ENCODE data around the gene MUC5AC. TPM values are rescaled to one million over a fixed set of nuclear protein-coding genes. Genes with fewer than 3 reads are reported as not detected.
"Not testable (repeated sequence)": the region's sequence is repeated elsewhere in the genome, so short reads cannot be mapped to it uniquely, and the experiment has no call there.

Gene MUC5AC
- polyA plus RNA-seq, 4 donors, result 0.06 to 0.13 TPM; not detected in 2

- no peak for FAIRE-seq
- H3K4me3 ChIP-seq (ENCODE audit: low read depth in 1 of 3, low read length in 3 of 3), result no peak overlapping the region
- H3K9me3 ChIP-seq (ENCODE audit: control insufficient read depth in 2 of 2, insufficient read depth in 1 of 2, low read depth in 1 of 2, low read length in 1 of 2), result peaks cover 0 to 13% of the 10 kb centered on the region in 2 donors
- H3K27ac ChIP-seq (ENCODE audit: low read depth in 1 of 3, low read length in 2 of 3), result no peak overlapping the region
- 86 to 90% (median 88%) methylated on average over 22 to 23 of the region's 23 CpGs for WGBS, 3 donors
- no peak for DNase-seq
- peaks cover 0 to 3% (median 0%) of the 10 kb centered on the region in 3 donors for H3K36me3 ChIP-seq (ENCODE audit: control insufficient read depth in 3 of 3, insufficient read depth in 2 of 3, low read depth in 1 of 3, low read length in 3 of 3)
- H3K27me3 ChIP-seq (ENCODE audit: control insufficient read depth in 3 of 3, insufficient read depth in 3 of 3, low read length in 3 of 3), result no peaks in the 10 kb centered on the region
- no peaks in the 10 kb centered on the region for H3K4me1 ChIP-seq (ENCODE audit: control insufficient read depth in 3 of 3, insufficient read depth in 2 of 3, low read depth in 1 of 3, low read length in 2 of 3)
These were observed 81.9 kb downstream of the MUC5AC start for GRCh38 chr11:1239596-1240205.

- H3K4me3 ChIP-seq (ENCODE audit: low read depth in 1 of 3, low read length in 3 of 3), result no peak overlapping the region
- H3K4me1 ChIP-seq (ENCODE audit: control insufficient read depth in 3 of 3, insufficient read depth in 2 of 3, low read depth in 1 of 3, low read length in 2 of 3), result no peaks in the 10 kb centered on the region
- no peaks in the 10 kb centered on the region for H3K27me3 ChIP-seq (ENCODE audit: control insufficient read depth in 3 of 3, insufficient read depth in 3 of 3, low read length in 3 of 3)
- peaks cover 0 to 3% (median 0%) of the 10 kb centered on the region in 3 donors for H3K36me3 ChIP-seq (ENCODE audit: control insufficient read depth in 3 of 3, insufficient read depth in 2 of 3, low read depth in 1 of 3, low read length in 3 of 3)
- FAIRE-seq, result no peak
- H3K27ac ChIP-seq (ENCODE audit: low read depth in 1 of 3, low read length in 2 of 3), result no peak overlapping the region
- no peak for DNase-seq
- peaks cover 0 to 13% of the 10 kb centered on the region in 2 donors for H3K9me3 ChIP-seq (ENCODE audit: control insufficient read depth in 2 of 2, insufficient read depth in 1 of 2, low read depth in 1 of 2, low read length in 1 of 2)
- WGBS, 3 donors, result 91 to 92% (median 91%) methylated on average over 23 to 25 of the region's 25 CpGs
These were observed 83.0 kb downstream of the MUC5AC start for GRCh38 chr11:1240771-1241170.

GRCh38 chr11:1241706-1242105 lies 84.0 kb downstream of the MUC5AC start:
- Histone ChIP-seq H3K4me3 (ENCODE audit: low read depth in 1 of 3, low read length in 3 of 3) (no peak overlapping the region), H3K36me3 (ENCODE audit: control insufficient read depth in 3 of 3, insufficient read depth in 2 of 3, low read depth in 1 of 3, low read length in 3 of 3) (peaks cover 0 to 3% (median 0%) of the 10 kb centered on the region in 3 donors), H3K27me3 (ENCODE audit: control insufficient read depth in 3 of 3, insufficient read depth in 3 of 3, low read length in 3 of 3) (no peaks in the 10 kb centered on the region), H3K27ac (ENCODE audit: low read depth in 1 of 3, low read length in 2 of 3) (no peak overlapping the region), H3K9me3 (ENCODE audit: control insufficient read depth in 2 of 2, insufficient read depth in 1 of 2, low read depth in 1 of 2, low read length in 1 of 2) (peaks cover 0 to 13% of the 10 kb centered on the region in 2 donors), H3K4me1 (ENCODE audit: control insufficient read depth in 3 of 3, insufficient read depth in 2 of 3, low read depth in 1 of 3, low read length in 2 of 3) (no peaks in the 10 kb centered on the region)
- FAIRE-seq, result no peak
- DNase-seq, result no peak
- WGBS, 3 donors, result 92 to 95% (median 94%) methylated on average over 19 to 20 of the region's 20 CpGs

GRCh38 chr11:1242289-1242688 lies 84.5 kb downstream of the MUC5AC start:
- DNase-seq, result no peak
- FAIRE-seq, result no peak
- Histone ChIP-seq H3K36me3 (ENCODE audit: control insufficient read depth in 3 of 3, insufficient read depth in 2 of 3, low read depth in 1 of 3, low read length in 3 of 3) (peaks cover 0 to 3% (median 0%) of the 10 kb centered on the region in 3 donors), H3K4me1 (ENCODE audit: control insufficient read depth in 3 of 3, insufficient read depth in 2 of 3, low read depth in 1 of 3, low read length in 2 of 3) (no peaks in the 10 kb centered on the region), H3K27me3 (ENCODE audit: control insufficient read depth in 3 of 3, insufficient read depth in 3 of 3, low read length in 3 of 3) (no peaks in the 10 kb centered on the region), H3K9me3 (ENCODE audit: control insufficient read depth in 2 of 2, insufficient read depth in 1 of 2, low read depth in 1 of 2, low read length in 1 of 2) (peaks cover 0 to 13% of the 10 kb centered on the region in 2 donors), H3K4me3 (ENCODE audit: low read depth in 1 of 3, low read length in 3 of 3) (no peak overlapping the region), H3K27ac (ENCODE audit: low read depth in 1 of 3, low read length in 2 of 3) (no peak overlapping the region)
- 92 to 94% (median 92%) methylated on average over 18 to 20 of the region's 20 CpGs for WGBS, 3 donors

- H3K27ac ChIP-seq (ENCODE audit: low read depth in 1 of 3, low read length in 2 of 3); H3K4me1 ChIP-seq (ENCODE audit: control insufficient read depth in 3 of 3, insufficient read depth in 2 of 3, low read depth in 1 of 3, low read length in 2 of 3); DNase-seq; H3K4me3 ChIP-seq (ENCODE audit: low read depth in 1 of 3, low read length in 3 of 3); H3K27me3 ChIP-seq (ENCODE audit: control insufficient read depth in 3 of 3, insufficient read depth in 3 of 3, low read length in 3 of 3); H3K36me3 ChIP-seq (ENCODE audit: control insufficient read depth in 3 of 3, insufficient read depth in 2 of 3, low read depth in 1 of 3, low read length in 3 of 3); FAIRE-seq: not testable (repeated sequence)
- 79 to 95% (median 90%) methylated on average over 4 to 8 of the region's 11 CpGs for WGBS, 3 donors
- H3K9me3 ChIP-seq (ENCODE audit: control insufficient read depth in 2 of 2, insufficient read depth in 1 of 2, low read depth in 1 of 2, low read length in 1 of 2), result peaks cover 0 to 13% of the 10 kb centered on the region in 2 donors
These were observed 85.0 kb downstream of the MUC5AC start for GRCh38 chr11:1242751-1243150.

GRCh38 chr11:1243521-1243920 lies 85.8 kb downstream of the MUC5AC start:
- DNase-seq; FAIRE-seq; H3K27me3 ChIP-seq (ENCODE audit: control insufficient read depth in 3 of 3, insufficient read depth in 3 of 3, low read length in 3 of 3); H3K4me3 ChIP-seq (ENCODE audit: low read depth in 1 of 3, low read length in 3 of 3); H3K36me3 ChIP-seq (ENCODE audit: control insufficient read depth in 3 of 3, insufficient read depth in 2 of 3, low read depth in 1 of 3, low read length in 3 of 3); H3K4me1 ChIP-seq (ENCODE audit: control insufficient read depth in 3 of 3, insufficient read depth in 2 of 3, low read depth in 1 of 3, low read length in 2 of 3); H3K27ac ChIP-seq (ENCODE audit: low read depth in 1 of 3, low read length in 2 of 3): not testable (repeated sequence)
- peaks cover 0 to 13% of the 10 kb centered on the region in 2 donors for H3K9me3 ChIP-seq (ENCODE audit: control insufficient read depth in 2 of 2, insufficient read depth in 1 of 2, low read depth in 1 of 2, low read length in 1 of 2)
- WGBS, 3 donors, result 85 to 93% (median 89%) methylated on average over 6 to 13 of the region's 18 CpGs

GRCh38 chr11:1244557-1244956 lies 86.8 kb downstream of the MUC5AC start:
- not testable (repeated sequence) for DNase-seq

GRCh38 chr11:1245717-1246116 lies 88.0 kb downstream of the MUC5AC start:
- H3K36me3 ChIP-seq (ENCODE audit: control insufficient read depth in 3 of 3, insufficient read depth in 2 of 3, low read depth in 1 of 3, low read length in 3 of 3); H3K27me3 ChIP-seq (ENCODE audit: control insufficient read depth in 3 of 3, insufficient read depth in 3 of 3, low read length in 3 of 3); DNase-seq; H3K27ac ChIP-seq (ENCODE audit: low read depth in 1 of 3, low read length in 2 of 3); H3K4me3 ChIP-seq (ENCODE audit: low read depth in 1 of 3, low read length in 3 of 3); FAIRE-seq; H3K4me1 ChIP-seq (ENCODE audit: control insufficient read depth in 3 of 3, insufficient read depth in 2 of 3, low read depth in 1 of 3, low read length in 2 of 3): not testable (repeated sequence)
- WGBS, 3 donors, result 84 to 94% (median 93%) methylated on average over 10 to 13 of the region's 14 CpGs
- H3K9me3 ChIP-seq (ENCODE audit: control insufficient read depth in 2 of 2, insufficient read depth in 1 of 2, low read depth in 1 of 2, low read length in 1 of 2), result peaks cover 0 to 13% of the 10 kb centered on the region in 2 donors

More at GRCh38 chr11:1244557-1244956, 86.8 kb downstream of the MUC5AC start:
- H3K4me3 ChIP-seq (ENCODE audit: low read depth in 1 of 3, low read length in 3 of 3); H3K27ac ChIP-seq (ENCODE audit: low read depth in 1 of 3, low read length in 2 of 3); H3K36me3 ChIP-seq (ENCODE audit: control insufficient read depth in 3 of 3, insufficient read depth in 2 of 3, low read depth in 1 of 3, low read length in 3 of 3); H3K4me1 ChIP-seq (ENCODE audit: control insufficient read depth in 3 of 3, insufficient read depth in 2 of 3, low read depth in 1 of 3, low read length in 2 of 3); FAIRE-seq; H3K27me3 ChIP-seq (ENCODE audit: control insufficient read depth in 3 of 3, insufficient read depth in 3 of 3, low read length in 3 of 3): not testable (repeated sequence)
- WGBS, 3 donors, result 89 to 96% (median 95%) methylated on average over 8 to 9 of the region's 9 CpGs
- H3K9me3 ChIP-seq (ENCODE audit: control insufficient read depth in 2 of 2, insufficient read depth in 1 of 2, low read depth in 1 of 2, low read length in 1 of 2), result peaks cover 0 to 13% of the 10 kb centered on the region in 2 donors

GRCh38 chr11:1246301-1246700 lies 88.5 kb downstream of the MUC5AC start:
- H3K27me3 ChIP-seq (ENCODE audit: control insufficient read depth in 3 of 3, insufficient read depth in 3 of 3, low read length in 3 of 3); FAIRE-seq; H3K27ac ChIP-seq (ENCODE audit: low read depth in 1 of 3, low read length in 2 of 3); DNase-seq; H3K36me3 ChIP-seq (ENCODE audit: control insufficient read depth in 3 of 3, insufficient read depth in 2 of 3, low read depth in 1 of 3, low read length in 3 of 3); H3K4me3 ChIP-seq (ENCODE audit: low read depth in 1 of 3, low read length in 3 of 3); H3K4me1 ChIP-seq (ENCODE audit: control insufficient read depth in 3 of 3, insufficient read depth in 2 of 3, low read depth in 1 of 3, low read length in 2 of 3): not testable (repeated sequence)
- peaks cover 0 to 15% of the 10 kb centered on the region in 2 donors for H3K9me3 ChIP-seq (ENCODE audit: control insufficient read depth in 2 of 2, insufficient read depth in 1 of 2, low read depth in 1 of 2, low read length in 1 of 2)
- 80 to 92% (median 88%) methylated on average over 12 to 14 of the region's 14 CpGs for WGBS, 3 donors
